NB4 (cell line): ENCODE results near the gene MMEL1.
A peak's percentile ranks its signal among the peaks of the same experiment; 100 is the strongest.

Experiments
- POLR2A ChIP-seq: IDR thresholded peaks from 2 replicates; pipeline ENCODE4 v1.6.1; 2011; ENCODE audit warnings: mild to moderate bottlenecking; ENCODE audit not compliant: insufficient read length; ENCODE audit errors: extremely low read depth
- TF ChIP-seq, protein P1 (sequence below): IDR thresholded peaks from one replicate; pipeline ENCODE4 v1.5.1; 2012; ENCODE audit warnings: low read depth, low read length

DNA sequence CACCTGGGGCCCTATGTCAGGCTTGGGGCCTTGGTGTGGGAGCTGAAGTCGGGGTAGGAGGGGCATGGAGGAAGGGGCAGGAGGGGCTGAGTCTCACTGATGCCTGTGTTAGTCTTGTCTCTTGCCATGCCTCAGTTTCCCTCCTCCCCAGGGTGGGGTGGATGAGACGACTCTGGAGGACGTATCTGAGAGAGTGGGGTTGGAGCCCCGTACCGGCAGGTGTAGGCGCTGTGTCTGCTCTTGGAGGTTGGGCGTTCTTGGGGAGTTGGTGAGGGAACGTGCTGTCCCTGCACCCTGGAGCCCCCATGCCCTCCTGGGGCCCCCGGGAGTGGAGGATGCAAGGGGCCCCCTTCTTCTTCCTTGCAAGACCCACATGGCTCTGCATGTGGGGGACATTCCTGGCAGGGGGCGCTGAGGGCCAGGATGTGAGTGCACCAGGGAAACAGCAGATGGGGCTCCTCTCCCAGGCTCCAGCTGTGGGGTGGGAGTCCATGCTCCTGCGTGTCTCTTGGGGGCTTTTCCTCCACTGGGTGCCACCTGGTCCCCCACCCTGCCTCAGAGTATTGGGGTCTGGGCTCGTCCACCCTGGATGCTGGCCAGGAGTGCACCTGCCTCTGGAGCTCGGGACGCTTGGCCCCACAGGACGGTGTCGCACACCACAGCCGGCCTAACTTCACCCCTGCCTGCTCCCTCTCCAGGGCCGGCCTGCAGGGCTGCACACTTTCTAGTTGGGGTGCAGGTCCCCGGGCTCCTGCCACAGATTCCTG, 78.0 kb downstream of the MMEL1 start:
- TF ChIP-seq, protein P1, sequence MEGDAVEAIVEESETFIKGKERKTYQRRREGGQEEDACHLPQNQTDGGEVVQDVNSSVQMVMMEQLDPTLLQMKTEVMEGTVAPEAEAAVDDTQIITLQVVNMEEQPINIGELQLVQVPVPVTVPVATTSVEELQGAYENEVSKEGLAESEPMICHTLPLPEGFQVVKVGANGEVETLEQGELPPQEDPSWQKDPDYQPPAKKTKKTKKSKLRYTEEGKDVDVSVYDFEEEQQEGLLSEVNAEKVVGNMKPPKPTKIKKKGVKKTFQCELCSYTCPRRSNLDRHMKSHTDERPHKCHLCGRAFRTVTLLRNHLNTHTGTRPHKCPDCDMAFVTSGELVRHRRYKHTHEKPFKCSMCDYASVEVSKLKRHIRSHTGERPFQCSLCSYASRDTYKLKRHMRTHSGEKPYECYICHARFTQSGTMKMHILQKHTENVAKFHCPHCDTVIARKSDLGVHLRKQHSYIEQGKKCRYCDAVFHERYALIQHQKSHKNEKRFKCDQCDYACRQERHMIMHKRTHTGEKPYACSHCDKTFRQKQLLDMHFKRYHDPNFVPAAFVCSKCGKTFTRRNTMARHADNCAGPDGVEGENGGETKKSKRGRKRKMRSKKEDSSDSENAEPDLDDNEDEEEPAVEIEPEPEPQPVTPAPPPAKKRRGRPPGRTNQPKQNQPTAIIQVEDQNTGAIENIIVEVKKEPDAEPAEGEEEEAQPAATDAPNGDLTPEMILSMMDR: peak; percentile 59
- TF ChIP-seq POLR2A: no peak
